HG02981 (cell line): Measurements from ENCODE around the gene SMARCAL1.
"Not testable (repeated sequence)": the region's sequence is repeated elsewhere in the genome, so short reads cannot be mapped to it uniquely, and the experiment has no call there.

Experiments used
- ATAC-seq: cut with Tn5 transposase; IDR thresholded peaks from one replicate; pipeline ENCODE4 v1.9.1; 2021; ENCODE audit warnings: mild to moderate bottlenecking, moderate library complexity; ENCODE audit not compliant: unreplicated experiment

Gene SMARCAL1

GRCh38 chr2:216499641-216500218, 87.4 kb downstream of the SMARCAL1 start:
- ATAC-seq, result no peak

GRCh38 chr2:216500572-216500971, 88.3 kb downstream of the SMARCAL1 start:
- no peak for ATAC-seq

- ATAC-seq, result no peak
These were observed 89.6 kb downstream of the SMARCAL1 start for GRCh38 chr2:216501854-216502253.

- ATAC-seq, result no peak
These were observed 90.3 kb downstream of the SMARCAL1 start for GRCh38 chr2:216502381-216503158.

DNA sequence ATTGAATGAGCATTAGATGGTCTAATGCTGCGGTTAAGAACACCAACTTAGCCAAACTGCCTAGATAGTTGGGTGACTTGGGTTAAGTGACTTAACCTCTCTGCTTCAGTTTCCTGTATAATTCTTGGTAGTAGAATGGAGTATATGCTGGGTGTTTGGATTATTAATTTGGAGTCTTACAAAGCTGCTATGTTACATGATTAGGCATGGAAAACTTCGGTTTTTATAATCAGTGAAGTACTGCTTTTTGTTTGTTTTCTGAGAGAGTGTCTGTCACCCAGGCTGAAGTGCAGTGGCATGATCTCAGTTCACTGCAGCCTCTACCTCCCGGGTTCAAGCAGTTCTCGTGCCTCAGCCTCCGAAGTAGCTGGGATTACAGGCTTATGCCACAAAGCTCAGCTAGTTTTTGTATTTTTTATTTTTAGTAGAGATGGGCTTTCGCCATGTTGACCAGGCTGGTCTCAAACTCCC, 90.9 kb downstream of the SMARCAL1 start:
- no peak for ATAC-seq

DNA sequence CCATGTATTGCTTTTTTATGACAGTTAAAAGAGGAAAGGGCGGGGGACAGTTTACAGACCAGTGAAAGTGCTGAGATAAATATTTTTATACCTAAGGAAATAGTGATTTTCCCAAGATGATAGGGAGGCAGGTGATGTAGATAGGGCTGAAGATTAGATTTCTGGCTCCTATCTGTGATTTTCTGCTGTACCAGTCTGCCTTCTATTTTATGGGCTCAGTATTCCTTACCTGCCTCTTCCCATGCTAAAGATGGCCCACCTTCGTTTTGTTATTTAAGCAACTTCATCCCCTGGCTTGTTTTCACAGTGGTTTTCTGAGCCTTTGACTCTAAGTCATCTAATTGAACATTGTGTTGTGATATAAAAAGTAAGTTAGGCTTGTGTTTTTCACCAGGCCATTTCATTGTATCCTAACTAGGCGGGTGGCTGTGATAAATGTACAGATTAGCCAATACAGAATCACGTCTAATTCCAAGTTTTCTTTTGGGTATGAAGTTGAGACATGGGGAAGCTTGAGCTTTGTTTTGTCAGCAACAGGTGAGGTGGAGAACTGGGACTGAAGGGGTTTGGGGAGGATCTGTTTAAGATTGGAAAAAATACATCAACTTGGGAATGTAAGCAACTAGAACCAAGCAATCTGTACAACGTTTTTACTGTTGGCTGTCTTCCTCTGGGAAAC, 91.6 kb downstream of the SMARCAL1 start:
- ATAC-seq, result no peak

- ATAC-seq, result no peak
These were observed 92.1 kb downstream of the SMARCAL1 start for GRCh38 chr2:216504376-216504762.

DNA sequence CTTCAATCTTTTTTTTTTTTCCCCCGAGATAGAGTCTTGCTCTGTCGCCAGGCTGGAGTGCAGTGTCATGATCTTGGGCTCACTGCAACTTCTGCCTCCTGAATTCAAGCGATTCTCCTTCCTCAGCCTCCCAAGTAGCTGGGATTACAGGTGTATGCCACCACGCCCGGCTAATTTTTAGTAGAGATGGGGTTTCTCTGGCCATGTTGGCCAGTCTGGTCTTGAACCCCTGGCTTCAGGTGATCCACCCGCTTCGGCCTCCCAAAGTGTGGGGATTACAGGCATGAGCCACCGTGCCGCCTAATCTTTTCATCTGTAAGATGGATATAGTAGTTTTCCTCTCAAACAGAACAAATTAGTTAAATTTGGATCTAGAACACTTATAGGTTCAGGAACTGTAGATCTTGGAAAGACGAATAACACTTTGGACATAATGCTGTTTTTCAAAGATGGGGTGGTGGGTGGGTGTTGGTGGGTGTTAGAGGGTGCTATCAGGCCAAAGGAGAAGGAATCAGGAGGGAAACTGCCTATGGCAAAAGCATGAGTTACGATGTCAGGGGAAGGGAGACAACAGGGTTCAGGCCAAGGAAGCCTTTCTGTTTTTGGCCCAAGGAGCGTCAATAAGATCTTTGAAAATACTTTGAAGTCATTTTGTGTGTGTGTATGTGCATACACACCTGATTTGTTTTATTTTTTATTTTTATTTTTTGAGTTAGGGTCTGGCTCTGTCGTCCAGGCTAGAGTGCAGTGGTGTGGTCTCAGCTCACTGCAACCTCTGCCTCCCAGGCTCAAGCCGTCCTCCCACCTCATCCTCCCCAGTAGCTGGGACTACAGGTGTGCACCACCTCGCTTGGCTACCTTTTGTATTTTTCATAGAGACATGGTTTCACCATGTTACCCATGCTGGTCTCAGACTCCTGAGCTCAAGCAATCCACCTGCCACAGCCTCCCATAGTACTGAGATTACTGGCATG, 93.1 kb downstream of the SMARCAL1 start:
- ATAC-seq, result no peak

DNA sequence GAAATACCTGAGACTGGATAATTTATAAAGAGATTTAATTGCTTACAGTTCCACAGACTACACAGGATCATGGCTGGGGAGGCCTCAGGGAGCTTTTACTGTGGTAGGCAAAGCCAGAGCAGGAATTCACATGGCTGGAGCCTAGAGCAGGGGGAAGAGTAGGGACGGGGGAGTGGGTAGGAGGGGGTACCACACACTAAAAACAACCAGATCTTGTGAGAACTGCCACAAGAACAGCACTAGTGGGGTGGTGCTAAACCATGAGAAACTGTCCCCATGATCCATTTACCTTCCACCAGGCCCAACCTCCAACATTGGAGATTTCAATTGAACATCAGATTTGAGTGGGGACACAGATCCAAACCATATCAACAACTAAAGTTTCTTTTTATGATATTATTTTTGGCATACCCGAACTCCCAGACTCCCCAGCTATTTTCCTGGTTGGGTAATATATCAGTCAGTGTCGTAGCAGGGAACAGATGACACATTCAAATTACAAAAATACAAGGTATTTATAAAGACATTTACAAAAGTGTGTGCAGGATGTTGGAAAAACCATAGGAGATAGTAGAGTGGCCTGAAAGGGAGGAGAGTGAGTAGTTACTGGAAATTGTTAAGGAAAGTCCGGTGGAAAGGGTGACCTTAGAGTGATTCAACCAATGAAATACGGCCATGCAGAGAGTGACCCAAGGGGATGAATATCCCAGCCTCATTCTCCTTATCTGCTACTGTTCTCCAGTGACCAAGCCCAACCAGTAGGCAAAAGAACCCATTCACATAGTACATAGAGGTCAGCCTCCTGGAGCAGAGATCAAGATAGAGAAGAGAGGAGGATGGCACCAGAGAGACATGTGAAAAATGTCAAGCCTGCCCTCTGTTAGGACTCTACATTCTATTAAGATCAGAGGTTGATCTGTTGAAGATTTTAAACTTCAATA, 95.2 kb downstream of the SMARCAL1 start:
- ATAC-seq, result no peak

DNA sequence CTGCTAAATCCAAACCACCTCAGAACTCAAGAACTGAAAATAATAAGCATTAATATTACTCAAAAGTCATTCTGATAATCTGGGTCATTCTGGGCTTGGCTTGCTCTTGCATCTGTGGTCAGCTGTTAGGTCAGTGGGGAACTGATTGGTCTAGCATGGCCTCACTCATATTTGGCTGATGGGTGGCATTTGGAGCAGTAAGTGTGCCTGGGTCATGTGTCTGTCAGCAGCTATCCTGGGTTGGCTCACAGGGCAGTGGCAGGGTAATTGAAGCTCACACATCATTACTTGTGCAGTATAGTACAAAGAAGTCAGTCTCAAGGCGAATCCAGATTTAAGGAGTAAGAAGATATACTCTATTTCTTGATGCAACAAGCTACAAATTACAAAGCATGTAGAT, 95.9 kb downstream of the SMARCAL1 start:
- ATAC-seq, result no peak

DNA sequence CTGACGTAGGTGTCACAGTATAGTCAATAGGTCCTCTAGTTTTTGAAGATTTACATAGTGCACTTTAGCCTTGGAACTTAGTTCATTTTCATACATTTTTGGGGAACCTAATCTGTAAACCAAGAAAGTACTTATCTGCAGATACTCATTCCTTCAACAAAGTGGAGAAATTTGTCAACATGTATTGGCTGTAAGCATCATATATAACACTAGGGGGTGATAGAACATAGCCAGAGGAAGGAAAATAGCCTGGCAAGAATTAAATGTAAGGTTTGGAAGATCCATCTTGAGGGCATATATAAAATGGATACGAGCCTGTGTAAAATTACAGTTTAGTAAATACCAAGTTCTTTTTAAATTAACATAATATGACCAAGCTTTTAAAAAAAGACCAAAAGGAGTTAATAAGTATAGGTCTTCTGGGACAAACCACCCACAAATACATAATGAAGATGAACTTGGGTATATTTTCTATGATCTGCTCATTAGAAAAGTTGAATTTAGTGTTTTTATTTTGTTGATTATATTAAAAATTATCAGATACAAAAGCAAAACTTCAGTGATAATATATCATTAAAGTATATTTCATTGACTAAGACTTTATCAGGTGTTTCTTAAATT, 104.6 kb downstream of the SMARCAL1 start:
- ATAC-seq, result no peak

DNA sequence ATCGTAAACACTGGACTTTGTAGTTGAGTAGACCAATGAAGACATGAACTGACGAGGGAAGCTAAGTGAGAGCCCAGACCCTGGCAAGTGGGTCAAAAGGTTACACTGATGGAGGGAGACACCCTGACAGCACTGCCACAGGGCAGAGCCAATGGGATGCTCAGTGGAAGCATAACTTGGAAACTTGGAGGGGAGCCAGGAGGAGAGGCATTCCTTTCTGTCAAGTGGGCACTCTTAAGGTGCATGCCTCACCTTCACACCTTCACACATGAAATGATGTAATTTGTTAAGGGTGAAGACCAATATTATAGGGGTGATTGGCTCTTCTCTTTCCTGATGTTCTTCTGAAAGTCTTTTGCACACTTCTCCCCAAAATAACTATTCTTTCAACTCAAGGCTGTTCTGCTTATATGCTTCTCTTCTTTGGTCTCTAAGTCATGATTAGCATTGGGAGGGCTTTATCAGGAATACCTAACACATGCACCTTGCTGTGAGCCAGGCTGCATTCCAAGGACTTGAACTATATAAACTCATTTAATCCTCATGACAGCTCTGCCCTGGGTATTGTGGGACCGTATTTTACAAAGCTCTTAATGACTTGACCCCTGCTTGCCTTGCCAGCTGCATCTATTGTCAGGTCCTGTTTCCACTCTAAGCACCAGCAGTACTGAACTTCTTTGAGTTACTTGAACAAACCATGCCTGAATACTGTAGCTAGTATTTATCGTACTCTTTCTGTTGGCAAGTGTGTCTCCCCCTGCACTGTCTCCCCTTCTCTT, 105.4 kb downstream of the SMARCAL1 start:
- ATAC-seq, result no peak

GRCh38 chr2:216518566-216519119, 106.4 kb downstream of the SMARCAL1 start:
- not testable (repeated sequence) for ATAC-seq

DNA sequence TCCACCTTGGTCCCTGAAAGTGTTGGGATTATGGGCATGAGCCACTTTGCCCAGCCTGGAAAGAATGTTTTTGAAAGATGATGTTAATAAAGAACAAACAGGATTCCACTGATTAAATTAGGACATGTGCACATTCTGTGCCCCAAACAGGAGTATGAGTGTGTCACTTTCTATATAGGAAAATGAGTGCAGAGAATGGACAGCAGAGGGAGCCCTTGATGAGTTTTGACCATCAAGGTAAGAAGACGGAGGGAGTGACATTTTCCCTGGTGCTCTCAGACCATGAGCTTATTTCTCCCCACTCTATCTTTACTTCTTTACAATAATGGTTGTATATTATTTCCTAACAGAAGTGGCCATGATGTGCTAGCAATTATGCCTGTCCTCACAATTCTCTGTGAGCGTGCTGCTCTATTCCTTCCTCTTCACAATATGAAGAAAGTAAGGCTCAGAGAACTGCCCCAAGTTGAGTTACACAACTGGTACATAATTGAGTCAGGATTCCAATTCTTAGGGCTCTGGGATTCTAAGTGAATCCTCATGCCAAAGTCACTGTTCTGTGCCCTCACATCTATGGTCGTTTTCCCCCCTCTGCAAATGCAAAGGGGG, 107.0 kb downstream of the SMARCAL1 start:
- ATAC-seq, result no peak

DNA sequence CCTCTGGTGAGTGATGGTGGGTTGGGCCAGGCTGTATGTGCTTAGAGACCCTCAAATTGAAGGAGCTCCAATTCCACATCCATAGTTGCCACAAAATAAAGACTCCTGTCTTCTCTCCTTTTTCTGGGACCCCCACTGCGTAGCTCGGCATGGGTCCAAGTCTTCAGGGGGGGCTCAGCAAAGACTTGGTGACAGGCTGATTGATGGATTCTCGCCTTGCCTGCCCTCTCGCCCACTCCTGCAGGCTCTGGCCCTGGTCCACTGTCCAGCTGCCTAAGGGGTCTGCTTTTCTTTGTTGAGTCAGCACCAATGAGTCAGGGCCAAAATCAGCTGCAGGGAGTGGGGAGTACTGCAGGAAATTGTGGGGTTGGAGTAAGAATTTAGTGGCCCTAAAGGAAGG, 107.8 kb downstream of the SMARCAL1 start:
- ATAC-seq, result no peak

DNA sequence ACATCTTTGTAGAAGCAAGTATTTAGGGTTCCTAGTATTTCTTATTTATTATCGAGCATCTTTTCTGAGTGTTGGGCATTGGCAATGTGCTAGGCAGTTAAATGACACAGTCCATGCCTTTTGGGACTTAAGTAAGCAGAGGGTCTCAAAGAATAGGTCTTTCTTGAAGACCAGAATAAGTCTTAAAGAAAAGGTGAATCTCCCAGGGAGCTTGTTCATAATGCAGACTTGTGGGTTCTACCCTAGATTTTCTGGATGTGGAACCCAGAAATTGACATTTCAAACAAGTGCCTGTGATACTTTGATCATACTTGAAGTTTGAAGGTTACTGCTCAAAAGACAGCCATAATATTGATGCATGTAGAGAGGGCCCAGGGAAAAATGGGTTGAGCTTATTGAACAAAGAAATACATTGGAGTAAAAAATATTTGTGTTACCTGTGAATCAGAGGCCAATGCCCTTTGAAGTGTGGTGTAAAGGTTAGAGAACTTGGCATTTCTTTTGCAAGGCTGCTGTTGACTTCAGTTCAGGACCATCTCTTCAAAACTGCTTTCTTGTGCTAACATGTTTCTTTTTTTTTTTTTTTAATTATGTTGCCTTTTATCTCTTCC, 110.7 kb downstream of the SMARCAL1 start:
- ATAC-seq, result no peak

DNA sequence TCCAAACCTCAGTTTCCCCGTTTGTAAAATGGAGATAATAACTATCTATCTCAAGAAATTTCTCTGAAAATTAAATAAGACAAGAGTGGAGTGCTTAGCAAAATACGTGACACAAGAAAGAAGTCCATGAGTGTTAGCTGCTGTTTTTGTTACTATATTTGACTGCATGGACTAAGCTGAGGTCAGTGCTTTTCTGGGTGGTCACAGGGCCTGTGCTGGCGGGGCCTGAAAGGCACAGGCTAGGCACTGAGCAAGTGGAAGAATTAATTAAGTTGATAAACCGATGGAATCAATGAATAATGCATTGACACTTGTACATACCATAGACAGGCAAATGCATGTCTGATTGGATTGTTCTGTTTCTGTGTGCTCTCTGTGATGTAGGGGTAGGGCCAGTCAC, 113.7 kb downstream of the SMARCAL1 start:
- no peak for ATAC-seq
